Measurements from ENCODE around the gene RAB27A.

RAB27A gene

GRCh38 chr15:55337160-55337559 is 47.5 kb upstream of the RAB27A start:
- no peaks in the 10 kb centered on the region for H3K9me3 ChIP-seq (ENCODE audit: control insufficient read depth, insufficient read depth, low read depth, low read length)
- POLR2A ChIA-PET = no interaction called here
- TF ChIP-seq PRDM2 (tag by site-specific recombination; IDR thresholded peaks at IDR 0.05; ENCODE audit: borderline replicate concordance) (no peak), ZSCAN16 (tag by site-specific recombination; IDR thresholded peaks at IDR 0.05) (no peak), HOXD13 (CRISPR knock-in tag; IDR thresholded peaks at IDR 0.05; ENCODE audit: borderline replicate concordance) (no peak)
- H3K36me3 ChIP-seq (ENCODE audit: control insufficient read depth in 2 of 2, insufficient read depth in 1 of 2, low read length in 2 of 2) = peaks cover 0 to 3% of the 10 kb centered on the region in 2 experiments; a peak in 2 of 3 replicates
- H3K27ac ChIP-seq (ENCODE audit: extremely low read depth, low read depth, low read length) = no peak overlapping the region
- CTCF ChIA-PET = interaction anchor here (0.6 kb wide), 1 partner anchor 14 kb away, joined by 3 read pairs; no protein-coding TSS in a partner anchor
- H3K4me3 ChIP-seq (ENCODE audit: low read depth, low read length) = no peak overlapping the region
- no peaks in the 10 kb centered on the region for H3K4me1 ChIP-seq (ENCODE audit: control insufficient read depth, insufficient read depth, low read length)

DNA sequence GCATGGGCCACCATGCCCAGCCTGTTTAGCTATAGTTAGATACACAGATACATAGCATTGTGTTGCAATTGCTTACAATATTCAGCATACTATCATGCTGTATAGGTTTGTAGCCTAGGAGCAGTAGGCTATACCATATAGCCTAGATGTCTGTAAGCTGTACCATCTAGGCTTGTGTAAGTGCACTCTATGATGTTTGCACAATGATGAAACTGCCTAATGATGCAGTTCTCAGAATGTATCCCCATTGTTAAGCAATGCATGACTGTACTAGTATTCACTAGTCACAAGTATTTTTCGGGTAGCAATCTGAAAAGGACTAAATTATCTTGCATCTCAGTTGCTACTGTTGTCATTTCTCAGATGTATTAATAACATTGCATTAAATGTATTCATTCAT is 45.4 kb upstream of the RAB27A start:
- H3K36me3 ChIP-seq (ENCODE audit: control insufficient read depth in 2 of 2, insufficient read depth in 1 of 2, low read length in 2 of 2) = peaks cover 0 to 8% of the 10 kb centered on the region in 2 experiments; a peak in 2 of 3 replicates
- H3K4me3 ChIP-seq (ENCODE audit: low read depth, low read length) = no peak overlapping the region
- no peak overlapping the region for H3K27ac ChIP-seq (ENCODE audit: extremely low read depth, low read depth, low read length)
- TF ChIP-seq HOXC10 (CRISPR knock-in tag; IDR thresholded peaks at IDR 0.05) (no peak), OVOL3 (tag by site-specific recombination; IDR thresholded peaks at IDR 0.05) (no peak)
- no peaks in the 10 kb centered on the region for H3K4me1 ChIP-seq (ENCODE audit: control insufficient read depth, insufficient read depth, low read length)
- CTCF ChIA-PET = interaction anchor here (0.6 kb wide), 1 partner anchor 44 kb away, joined by 3 read pairs; no protein-coding TSS in a partner anchor
- no peaks in the 10 kb centered on the region for H3K9me3 ChIP-seq (ENCODE audit: control insufficient read depth, insufficient read depth, low read depth, low read length)
- POLR2A ChIA-PET = no interaction called here

GRCh38 chr15:55334371-55334770 is 44.8 kb upstream of the RAB27A start:
- no peak overlapping the region for H3K27ac ChIP-seq (ENCODE audit: extremely low read depth, low read depth, low read length)
- CTCF ChIA-PET = no interaction called here
- no peak overlapping the region for H3K4me3 ChIP-seq (ENCODE audit: low read depth, low read length)
- H3K4me1 ChIP-seq (ENCODE audit: control insufficient read depth, insufficient read depth, low read length) = no peaks in the 10 kb centered on the region
- no peaks in the 10 kb centered on the region for H3K9me3 ChIP-seq (ENCODE audit: control insufficient read depth, insufficient read depth, low read depth, low read length)
- H3K36me3 ChIP-seq (ENCODE audit: control insufficient read depth in 2 of 2, insufficient read depth in 1 of 2, low read length in 2 of 2) = peaks cover 0 to 9% of the 10 kb centered on the region in 2 experiments; a peak in 2 of 3 replicates
- TF ChIP-seq ZNF664 (tag by site-specific recombination; IDR thresholded peaks at IDR 0.05) (no peak), ZNF223 (tag by site-specific recombination; IDR thresholded peaks at IDR 0.05) (no peak), ZNF121 (tag by site-specific recombination; IDR thresholded peaks at IDR 0.05) (no peak)
- POLR2A ChIA-PET = no interaction called here

DNA sequence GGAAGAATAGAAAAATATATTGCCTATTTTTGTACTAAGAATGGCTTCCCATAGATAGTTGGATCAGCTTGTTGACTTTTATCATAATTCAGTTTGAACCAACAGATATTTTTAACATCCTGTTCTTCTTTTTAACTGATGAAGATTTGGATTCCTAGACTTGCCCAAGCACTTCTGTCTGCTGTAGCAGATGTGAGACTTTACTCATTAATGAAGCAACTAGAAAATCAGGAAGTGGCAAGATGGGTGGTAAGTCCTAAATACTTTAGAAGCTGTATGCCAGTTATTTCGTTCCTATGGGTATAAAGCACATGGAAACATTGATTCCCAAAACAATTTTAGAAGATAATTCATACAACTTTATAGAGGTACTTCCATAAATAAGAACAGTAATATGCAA is 37.8 kb upstream of the RAB27A start:
- ChIA-PET POLR2A (no interaction called here), CTCF (no interaction called here)
- no peak for TF ChIP-seq ZNF19 (tag by site-specific recombination; IDR thresholded peaks at IDR 0.05; ENCODE audit: low read depth)
- TF ChIP-seq INSM2 (tag by site-specific recombination; IDR thresholded peaks at IDR 0.05) = no peak
- TF ChIP-seq, protein P1, sequence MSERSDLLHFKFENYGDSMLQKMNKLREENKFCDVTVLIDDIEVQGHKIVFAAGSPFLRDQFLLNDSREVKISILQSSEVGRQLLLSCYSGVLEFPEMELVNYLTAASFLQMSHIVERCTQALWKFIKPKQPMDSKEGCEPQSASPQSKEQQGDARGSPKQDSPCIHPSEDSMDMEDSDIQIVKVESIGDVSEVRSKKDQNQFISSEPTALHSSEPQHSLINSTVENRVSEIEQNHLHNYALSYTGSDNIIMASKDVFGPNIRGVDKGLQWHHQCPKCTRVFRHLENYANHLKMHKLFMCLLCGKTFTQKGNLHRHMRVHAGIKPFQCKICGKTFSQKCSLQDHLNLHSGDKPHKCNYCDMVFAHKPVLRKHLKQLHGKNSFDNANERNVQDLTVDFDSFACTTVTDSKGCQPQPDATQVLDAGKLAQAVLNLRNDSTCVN (tag by site-specific recombination; optimal IDR thresholded peaks at IDR 0.05) = no peak
- TF ChIP-seq ZNF521 (tag by site-specific recombination; IDR thresholded peaks at IDR 0.05) = no peak
- TF ChIP-seq ZNF473 (tag by site-specific recombination; IDR thresholded peaks at IDR 0.05) = no peak
- TF ChIP-seq ZNF777 (tag by site-specific recombination; IDR thresholded peaks at IDR 0.05; ENCODE audit: borderline replicate concordance) = no peak
- TF ChIP-seq ZNF211 (tag by site-specific recombination; IDR thresholded peaks at IDR 0.05; ENCODE audit: low read depth) = no peak
- TF ChIP-seq OSR2 (tag by site-specific recombination; IDR thresholded peaks at IDR 0.05) = no peak
- Histone ChIP-seq H3K36me3 (ENCODE audit: control insufficient read depth in 2 of 2, insufficient read depth in 1 of 2, low read length in 2 of 2) (peaks cover 0 to 6% of the 10 kb centered on the region in 2 experiments; a peak in 2 of 3 replicates), H3K27ac (ENCODE audit: extremely low read depth, low read depth, low read length) (no peak overlapping the region), H3K4me3 (ENCODE audit: low read depth, low read length) (no peak overlapping the region), H3K4me1 (ENCODE audit: control insufficient read depth, insufficient read depth, low read length) (no peaks in the 10 kb centered on the region), H3K9me3 (ENCODE audit: control insufficient read depth, insufficient read depth, low read depth, low read length) (no peaks in the 10 kb centered on the region)
